ENCODE results near the gene ZNF598.

ZNF598 gene

GRCh38 chr16:2042986-2043666 is 33.5 kb upstream of the ZNF598 start:
- Histone ChIP-seq H3K79me1 (ENCODE audit: low read depth, low read length) (peaks cover 11% of the 10 kb centered on the region), H3K4me1 (ENCODE audit: control insufficient read depth in 2 of 2, insufficient read depth in 1 of 2, low read depth in 1 of 2, low read length in 2 of 2) (peaks cover 2 to 11% of the 10 kb centered on the region in 2 donors), H3K27me3 (ENCODE audit: control insufficient read depth in 3 of 3, insufficient read depth in 3 of 3, low read depth in 1 of 3, low read length in 3 of 3) (no peaks in the 10 kb centered on the region), H4K91ac (ENCODE audit: low read depth, low read length, poor library complexity) (no peak overlapping the region), H4K8ac (ENCODE audit: low read depth, low read length) (no peak overlapping the region), H3K9ac (ENCODE audit: low read depth, low read length, poor library complexity) (no peak overlapping the region), H2BK12ac (ENCODE audit: low read length) (peak overlapping the region; percentile 10), H2BK120ac (ENCODE audit: low read depth, low read length) (no peak overlapping the region), H3K4me3 (ENCODE audit: low read length in 2 of 2) (no peak overlapping the region), H2BK5ac (ENCODE audit: low read length) (no peak overlapping the region), H2AK5ac (ENCODE audit: low read depth, low read length) (no peak overlapping the region), H2BK15ac (ENCODE audit: low read length) (no peak overlapping the region), H3K9me3 (replicated peaks in 1 of 2; ENCODE audit: control insufficient read depth in 2 of 2, insufficient read depth in 1 of 2, low read depth in 1 of 2, low read length in 2 of 2) (no peaks in the 10 kb centered on the region), H3K4ac (ENCODE audit: low read length) (no peak overlapping the region), H2AFZ (ENCODE audit: low read length) (no peak overlapping the region), H3K14ac (ENCODE audit: low read length) (peak overlapping the region; percentile 56), H3K4me2 (ENCODE audit: insufficient read depth, low read length, poor library complexity, severe bottlenecking) (no peak overlapping the region), H3K27ac (replicated peaks; ENCODE audit: low read length) (no peak overlapping the region), H3K36me3 (replicated peaks in 1 of 2; ENCODE audit: control insufficient read depth in 2 of 2, insufficient read depth in 2 of 2, low read length in 2 of 2) (peaks cover 0 to 11% of the 10 kb centered on the region in 2 donors), H3K18ac (ENCODE audit: low read length) (no peak overlapping the region), H3K23ac (ENCODE audit: low read depth, low read length, poor library complexity) (no peak overlapping the region)
- no CpG with 5 or more reads among the region's 11 CpGs for WGBS, 2 donors (ENCODE audit: extremely low coverage in 2 of 2, insufficient read length in 2 of 2, insufficient replicate concordance in 1 of 2)
- no peak for DNase-seq (ENCODE audit: low spot score)

GRCh38 chr16:2042171-2042985 is 32.8 kb upstream of the ZNF598 start:
- no peak overlapping the region for H2BK5ac ChIP-seq (ENCODE audit: low read length)
- H2AFZ ChIP-seq (ENCODE audit: low read length), result no peak overlapping the region
- no peak overlapping the region for H3K4me3 ChIP-seq (ENCODE audit: low read length in 2 of 2)
- H3K23ac ChIP-seq (ENCODE audit: low read depth, low read length, poor library complexity), result no peak overlapping the region
- no peak overlapping the region for H3K14ac ChIP-seq (ENCODE audit: low read length)
- H3K27me3 ChIP-seq (ENCODE audit: control insufficient read depth in 3 of 3, insufficient read depth in 3 of 3, low read depth in 1 of 3, low read length in 3 of 3), result no peaks in the 10 kb centered on the region
- peak overlapping the region; percentile 55 for H2BK15ac ChIP-seq (ENCODE audit: low read length)
- H2AK5ac ChIP-seq (ENCODE audit: low read depth, low read length), result no peak overlapping the region
- H4K8ac ChIP-seq (ENCODE audit: low read depth, low read length), result no peak overlapping the region
- H2BK12ac ChIP-seq (ENCODE audit: low read length), result no peak overlapping the region
- H3K9me3 ChIP-seq (replicated peaks in 1 of 2; ENCODE audit: control insufficient read depth in 2 of 2, insufficient read depth in 1 of 2, low read depth in 1 of 2, low read length in 2 of 2), result no peaks in the 10 kb centered on the region
- no peak overlapping the region for H2BK120ac ChIP-seq (ENCODE audit: low read depth, low read length)
- H3K36me3 ChIP-seq (replicated peaks in 1 of 2; ENCODE audit: control insufficient read depth in 2 of 2, insufficient read depth in 2 of 2, low read length in 2 of 2), result peaks cover 0 to 11% of the 10 kb centered on the region in 2 donors
- DNase-seq (ENCODE audit: low spot score), result no peak
- no peak overlapping the region for H4K91ac ChIP-seq (ENCODE audit: low read depth, low read length, poor library complexity)
- no peak overlapping the region for H3K4me2 ChIP-seq (ENCODE audit: insufficient read depth, low read length, poor library complexity, severe bottlenecking)
- H3K27ac ChIP-seq (replicated peaks; ENCODE audit: low read length), result no peak overlapping the region
- H3K18ac ChIP-seq (ENCODE audit: low read length), result peak overlapping the region; percentile 28
- H3K4me1 ChIP-seq (ENCODE audit: control insufficient read depth in 2 of 2, insufficient read depth in 1 of 2, low read depth in 1 of 2, low read length in 2 of 2), result peaks cover 2 to 14% of the 10 kb centered on the region in 2 donors
- peak overlapping the region; percentile 60 for H3K9ac ChIP-seq (ENCODE audit: low read depth, low read length, poor library complexity)
- H3K79me1 ChIP-seq (ENCODE audit: low read depth, low read length), result peaks cover 9% of the 10 kb centered on the region
- H3K4ac ChIP-seq (ENCODE audit: low read length), result no peak overlapping the region
- no CpG with 5 or more reads among the region's 22 CpGs for WGBS, 2 donors (ENCODE audit: extremely low coverage in 2 of 2, insufficient read length in 2 of 2, insufficient replicate concordance in 1 of 2)

- Histone ChIP-seq H3K79me1 (ENCODE audit: low read depth, low read length) (peaks cover 2% of the 10 kb centered on the region), H3K27me3 (ENCODE audit: control insufficient read depth in 3 of 3, insufficient read depth in 3 of 3, low read depth in 1 of 3, low read length in 3 of 3) (no peaks in the 10 kb centered on the region), H4K91ac (ENCODE audit: low read depth, low read length, poor library complexity) (no peak overlapping the region), H3K9me3 (replicated peaks in 1 of 2; ENCODE audit: control insufficient read depth in 2 of 2, insufficient read depth in 1 of 2, low read depth in 1 of 2, low read length in 2 of 2) (no peaks in the 10 kb centered on the region), H3K27ac (replicated peaks; ENCODE audit: low read length) (no peak overlapping the region), H4K8ac (ENCODE audit: low read depth, low read length) (no peak overlapping the region), H3K18ac (ENCODE audit: low read length) (peak overlapping the region; percentile 28), H3K23ac (ENCODE audit: low read depth, low read length, poor library complexity) (no peak overlapping the region), H2BK120ac (ENCODE audit: low read depth, low read length) (no peak overlapping the region), H2BK12ac (ENCODE audit: low read length) (peak overlapping the region; percentile 10), H3K4me3 (ENCODE audit: low read length in 2 of 2) (no peak overlapping the region), H3K4ac (ENCODE audit: low read length) (no peak overlapping the region), H3K9ac (ENCODE audit: low read depth, low read length, poor library complexity) (no peak overlapping the region), H3K14ac (ENCODE audit: low read length) (no peak overlapping the region), H3K36me3 (replicated peaks in 1 of 2; ENCODE audit: control insufficient read depth in 2 of 2, insufficient read depth in 2 of 2, low read length in 2 of 2) (peaks cover 0 to 11% of the 10 kb centered on the region in 2 donors), H2BK5ac (ENCODE audit: low read length) (no peak overlapping the region), H2AFZ (ENCODE audit: low read length) (no peak overlapping the region), H3K4me2 (ENCODE audit: insufficient read depth, low read length, poor library complexity, severe bottlenecking) (no peak overlapping the region), H2AK5ac (ENCODE audit: low read depth, low read length) (no peak overlapping the region), H3K4me1 (ENCODE audit: control insufficient read depth in 2 of 2, insufficient read depth in 1 of 2, low read depth in 1 of 2, low read length in 2 of 2) (peaks cover 0 to 12% of the 10 kb centered on the region in 2 donors), H2BK15ac (ENCODE audit: low read length) (no peak overlapping the region)
- DNase-seq (ENCODE audit: low spot score), result no peak
- WGBS, 2 donors (ENCODE audit: extremely low coverage in 2 of 2, insufficient read length in 2 of 2, insufficient replicate concordance in 1 of 2), result no CpG with 5 or more reads among the region's 20 CpGs
These were observed 31.3 kb upstream of the ZNF598 start for GRCh38 chr16:2040787-2041522.
